Calu3 (cell line): ENCODE measurements around the gene SF3A2. TPM values are rescaled to one million over a fixed set of nuclear protein-coding genes. Genes with fewer than 3 reads are reported as not detected.

Source experiments
- BruUV-seq: library from RNA; stranded (reverse); fragments of 400-500 nt; replicated peaks from 2 replicates; lab custom pipeline; 2021; lab: Mats Ljungman, UMichigan
- CTCF ChIA-PET: fragments of 300-600 bp; sonication (Branson Sonifier 250); formaldehyde crosslinking; loops from one replicate; lab custom pipeline; 2022; ENCODE audit warnings: antibody characterized with exemption; lab: Charles Lee
- DNase-seq: peaks from one replicate; pipeline ENCODE4 v3.0.0; 2022
- H3K27ac Mint-ChIP-seq: one replicate; pipeline ENCODE4 v1.8.0; 2022; ENCODE audit warnings: mixed read lengths; ENCODE audit not compliant: unreplicated experiment
- H3K27me3 Mint-ChIP-seq: one replicate; pipeline ENCODE4 v1.8.0; 2022; ENCODE audit warnings: mixed read lengths; ENCODE audit not compliant: unreplicated experiment
- H3K36me3 Mint-ChIP-seq: one replicate; pipeline ENCODE4 v1.8.0; 2022; ENCODE audit warnings: mild to moderate bottlenecking, moderate library complexity, mixed read lengths; ENCODE audit not compliant: insufficient read depth, unreplicated experiment
- H3K4me1 Mint-ChIP-seq: one replicate; pipeline ENCODE4 v1.8.0; 2022; ENCODE audit warnings: mild to moderate bottlenecking, low read depth, mixed read lengths; ENCODE audit not compliant: unreplicated experiment
- H3K4me3 Mint-ChIP-seq: one replicate; pipeline ENCODE4 v1.8.0; 2022; ENCODE audit warnings: mild to moderate bottlenecking, low read depth, moderate library complexity, mixed read lengths; ENCODE audit not compliant: unreplicated experiment
- H3K9me3 Mint-ChIP-seq: one replicate; pipeline ENCODE4 v1.8.0; 2022; ENCODE audit warnings: low read depth, mixed read lengths; ENCODE audit not compliant: unreplicated experiment
- intact Hi-C: fragments of 100-400 bp; cut with micrococcal nuclease; formaldehyde crosslinking; loops from one replicate; pipeline ENCODE4 v1.10.0; 2022; ENCODE audit not compliant: unreplicated experiment
- total RNA-seq: library from RNA; stranded (reverse); gene quantifications from 2 replicates; pipeline ENCODE4 v1.2.3, GENCODE V29; 2022
- TF ChIP-seq, protein P1 (sequence below): fragments of 200-600 bp; IDR thresholded peaks from one replicate; pipeline ENCODE4 v1.8.0; 2022; ENCODE audit warnings: antibody characterized with exemption; ENCODE audit not compliant: unreplicated experiment

The SF3A2 gene
- total RNA-seq, 1 experiment from 2014 or later = 83.6 TPM

GRCh38 chr19:2228157-2229030, 8.2 kb upstream of the SF3A2 start:
- BruUV-seq = no TSS peak
- Mint-ChIP-seq H3K27me3 (no peaks in the 10 kb centered on the region), H3K9me3 (no peaks in the 10 kb centered on the region), H3K36me3 (peaks cover 62% of the 10 kb centered on the region), H3K4me1 (no peaks in the 10 kb centered on the region), H3K4me3 (no peak overlapping the region), H3K27ac (no peak overlapping the region)
- intact Hi-C loops = no loop called here
- CTCF ChIA-PET = interaction anchor here (0.6 kb wide), 1 partner anchor 73 kb away, joined by 3 read pairs; no protein-coding TSS in a partner anchor
- no peak for DNase-seq
- TF ChIP-seq, protein P1, sequence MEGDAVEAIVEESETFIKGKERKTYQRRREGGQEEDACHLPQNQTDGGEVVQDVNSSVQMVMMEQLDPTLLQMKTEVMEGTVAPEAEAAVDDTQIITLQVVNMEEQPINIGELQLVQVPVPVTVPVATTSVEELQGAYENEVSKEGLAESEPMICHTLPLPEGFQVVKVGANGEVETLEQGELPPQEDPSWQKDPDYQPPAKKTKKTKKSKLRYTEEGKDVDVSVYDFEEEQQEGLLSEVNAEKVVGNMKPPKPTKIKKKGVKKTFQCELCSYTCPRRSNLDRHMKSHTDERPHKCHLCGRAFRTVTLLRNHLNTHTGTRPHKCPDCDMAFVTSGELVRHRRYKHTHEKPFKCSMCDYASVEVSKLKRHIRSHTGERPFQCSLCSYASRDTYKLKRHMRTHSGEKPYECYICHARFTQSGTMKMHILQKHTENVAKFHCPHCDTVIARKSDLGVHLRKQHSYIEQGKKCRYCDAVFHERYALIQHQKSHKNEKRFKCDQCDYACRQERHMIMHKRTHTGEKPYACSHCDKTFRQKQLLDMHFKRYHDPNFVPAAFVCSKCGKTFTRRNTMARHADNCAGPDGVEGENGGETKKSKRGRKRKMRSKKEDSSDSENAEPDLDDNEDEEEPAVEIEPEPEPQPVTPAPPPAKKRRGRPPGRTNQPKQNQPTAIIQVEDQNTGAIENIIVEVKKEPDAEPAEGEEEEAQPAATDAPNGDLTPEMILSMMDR = no peak

GRCh38 chr19:2229103-2230032, 7.3 kb upstream of the SF3A2 start:
- Mint-ChIP-seq H3K36me3 (peaks cover 58% of the 10 kb centered on the region), H3K27ac (no peak overlapping the region), H3K4me3 (no peak overlapping the region), H3K27me3 (no peaks in the 10 kb centered on the region), H3K9me3 (no peaks in the 10 kb centered on the region), H3K4me1 (no peaks in the 10 kb centered on the region)
- CTCF ChIA-PET = interaction anchor here (0.5 to 1.1 kb wide), 3 partner anchors 19 to 74 kb away, joined by 3 to 5 read pairs (median 3); no protein-coding TSS in a partner anchor
- TF ChIP-seq, protein P1 = no peak
- intact Hi-C loops = loop anchor here (10.0 kb wide), 1 partner anchor 75 kb away; the partner anchor contains the start of gene AP3D1
- BruUV-seq = no TSS peak
- DNase-seq = no peak

DNA sequence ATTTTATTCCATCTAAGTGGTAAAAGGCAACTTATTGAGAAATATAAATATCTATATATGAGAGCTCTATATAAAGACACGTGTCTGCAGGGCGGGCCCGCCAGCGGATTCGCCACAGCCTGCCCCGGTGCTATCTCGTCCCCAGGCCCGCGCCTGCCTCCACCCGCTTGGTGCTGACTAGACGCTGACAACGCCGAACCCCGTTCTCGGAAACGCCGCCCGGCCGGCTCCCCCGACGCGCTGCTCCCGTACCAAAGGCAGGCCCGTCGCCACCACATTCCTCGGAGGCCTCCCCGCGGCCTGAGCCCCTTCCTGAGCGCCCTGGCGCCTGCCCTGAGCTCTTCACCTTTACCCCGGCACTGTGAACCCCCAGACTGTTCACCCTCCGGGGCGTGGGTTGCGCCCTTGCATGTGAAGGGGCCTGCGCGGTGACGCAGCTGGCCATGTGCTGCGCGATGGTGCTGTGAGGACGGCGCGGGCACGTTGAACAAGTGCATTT, 6.5 kb upstream of the SF3A2 start:
- Mint-ChIP-seq H3K27me3 (no peaks in the 10 kb centered on the region), H3K4me1 (no peaks in the 10 kb centered on the region), H3K9me3 (no peaks in the 10 kb centered on the region), H3K4me3 (no peak overlapping the region), H3K27ac (no peak overlapping the region), H3K36me3 (peaks cover 62% of the 10 kb centered on the region)
- intact Hi-C loops = loop anchor here (10.0 kb wide), 1 partner anchor 75 kb away; the partner anchor contains the start of gene AP3D1
- BruUV-seq = no TSS peak
- TF ChIP-seq, protein P1 = no peak
- no peak for DNase-seq
- CTCF ChIA-PET = interaction anchor here (1.1 kb wide), 1 partner anchor 74 kb away, joined by 5 read pairs; no protein-coding TSS in a partner anchor
